SK-N-SH (cell line): Measurements from ENCODE around the gene CLCN1.

Experiments used
- CTCF ChIP-seq: fragments of 200-600 bp; sonication (generic); IDR thresholded peaks from 2 replicates; pipeline ENCODE4 v1.6.1; 2017; ENCODE audit warnings: antibody characterized with exemption, mild to moderate bottlenecking, moderate library complexity
- ELF1 ChIP-seq: IDR thresholded peaks from 2 replicates; pipeline ENCODE4 v1.4.0; 2012
- EZH2phosphoT487 ChIP-seq: fragments of 200-600 bp; sonication (generic); IDR thresholded peaks from 2 replicates; pipeline ENCODE4 v1.6.1; 2017; ENCODE audit warnings: low read depth, mixed run types, mild to moderate bottlenecking, antibody characterized with exemption, moderate library complexity, borderline replicate concordance
- POLR2AphosphoS5 ChIP-seq: IDR thresholded peaks from 2 replicates; pipeline ENCODE4 v1.6.1; 2012; ENCODE audit warnings: low read depth, low read length
- RXRA ChIP-seq: IDR thresholded peaks from 2 replicates; pipeline ENCODE4 v1.4.0; 2012; ENCODE audit warnings: low read depth, mild to moderate bottlenecking, borderline replicate concordance
- SIN3A ChIP-seq: IDR thresholded peaks from 2 replicates; pipeline ENCODE4 v1.6.1; 2012; ENCODE audit warnings: low read depth, mild to moderate bottlenecking, low read length, moderate library complexity, borderline replicate concordance
- TEAD4 ChIP-seq: IDR thresholded peaks from 2 replicates; pipeline ENCODE4 v1.4.0; 2012; ENCODE audit warnings: mild to moderate bottlenecking, borderline replicate concordance; ENCODE audit not compliant: insufficient read depth

- TF ChIP-seq CTCF (no peak), ELF1 (no peak), SIN3A (no peak), EZH2phosphoT487 (no peak), POLR2AphosphoS5 (no peak), TEAD4 (no peak), RXRA (no peak)
These were observed 19.2 kb upstream of the CLCN1 start for GRCh38 chr7:143296686-143297085.
